OCI-M1 (cell line): ENCODE data around the gene LMF1.
"Not testable (repeated sequence)": the region's sequence is repeated elsewhere in the genome, so short reads cannot be mapped to it uniquely, and the experiment has no call there.

Experiments
- DNase-seq: peaks from one replicate; lab custom pipeline; 2025; lab: John Stamatoyannopoulos, UW

Gene LMF1

DNA sequence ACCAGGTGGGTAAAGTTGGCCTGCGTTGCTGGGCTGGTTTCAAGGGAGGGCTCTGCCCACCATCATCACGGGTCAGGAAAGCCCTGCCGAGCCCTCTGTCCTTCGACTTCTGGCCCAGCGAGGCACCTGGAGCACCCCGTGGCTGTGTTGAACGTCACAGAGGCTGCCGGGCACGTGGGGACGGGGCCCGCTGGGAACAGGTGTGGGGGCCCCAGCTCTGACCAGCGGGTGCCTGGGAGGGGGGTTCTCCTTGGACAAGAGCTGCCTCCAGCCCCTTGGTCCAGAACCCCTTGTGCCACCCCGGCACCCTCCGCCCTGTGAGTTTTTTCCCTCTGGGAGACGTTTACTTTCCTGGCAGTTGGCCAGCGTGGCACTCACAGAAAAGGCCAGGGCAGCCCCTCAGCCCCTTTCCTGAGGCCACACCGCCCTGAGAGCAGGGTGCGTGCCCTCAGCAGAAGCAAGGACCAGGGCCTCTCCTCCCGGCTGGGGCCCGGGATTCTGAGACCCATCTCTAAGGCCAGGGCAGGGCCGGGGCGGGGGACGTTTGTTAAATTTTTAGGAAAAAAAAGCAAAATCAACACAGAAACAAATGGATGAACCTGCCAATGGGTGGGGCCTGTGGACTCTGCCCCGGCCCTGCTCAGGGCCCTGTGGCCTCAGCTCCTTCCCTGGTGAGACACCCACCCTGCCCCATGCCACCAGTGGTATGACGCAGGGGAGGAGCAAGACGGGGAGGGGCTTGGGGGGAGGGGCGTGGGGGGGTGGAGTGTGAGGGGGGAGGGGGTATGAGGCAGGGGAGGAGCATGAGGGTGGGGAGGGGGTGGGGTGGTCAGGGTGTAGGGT is 139.0 kb downstream of the LMF1 start:
- no peak for DNase-seq

DNA sequence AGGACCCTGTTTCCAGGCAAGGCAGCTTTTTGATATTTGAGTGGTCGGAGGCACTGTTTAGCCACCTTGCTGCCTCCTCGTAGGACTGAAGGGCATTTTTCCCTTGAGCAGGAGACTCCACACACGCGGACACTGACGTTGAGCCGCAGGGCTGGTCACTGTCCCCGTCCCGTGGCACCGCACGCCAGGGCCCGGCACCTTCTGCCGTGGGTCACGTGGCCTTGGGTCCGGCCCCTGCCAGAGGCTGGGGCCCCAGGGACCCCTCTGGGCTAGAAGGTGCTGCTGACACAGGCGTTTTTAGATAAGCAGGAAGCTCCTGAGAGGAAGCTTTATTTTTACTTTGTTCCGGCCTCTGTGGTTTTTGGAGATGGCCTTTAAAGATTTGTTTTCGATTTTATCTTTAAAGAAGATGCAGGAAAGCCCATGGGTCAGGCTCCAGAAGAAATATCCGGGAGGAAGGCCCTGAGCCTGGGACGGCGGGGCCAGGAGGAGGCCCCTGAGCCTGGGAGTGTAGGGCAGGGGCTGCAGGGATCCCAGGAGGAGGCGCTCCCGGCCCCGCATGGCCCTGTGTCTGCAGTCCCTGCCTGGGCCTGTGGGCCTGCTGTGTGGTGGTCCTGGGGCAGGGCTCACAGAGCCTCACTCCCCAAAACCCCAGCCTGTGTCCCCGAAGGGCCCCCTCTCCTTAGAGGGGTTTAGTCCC is 139.8 kb downstream of the LMF1 start:
- no peak for DNase-seq

DNA sequence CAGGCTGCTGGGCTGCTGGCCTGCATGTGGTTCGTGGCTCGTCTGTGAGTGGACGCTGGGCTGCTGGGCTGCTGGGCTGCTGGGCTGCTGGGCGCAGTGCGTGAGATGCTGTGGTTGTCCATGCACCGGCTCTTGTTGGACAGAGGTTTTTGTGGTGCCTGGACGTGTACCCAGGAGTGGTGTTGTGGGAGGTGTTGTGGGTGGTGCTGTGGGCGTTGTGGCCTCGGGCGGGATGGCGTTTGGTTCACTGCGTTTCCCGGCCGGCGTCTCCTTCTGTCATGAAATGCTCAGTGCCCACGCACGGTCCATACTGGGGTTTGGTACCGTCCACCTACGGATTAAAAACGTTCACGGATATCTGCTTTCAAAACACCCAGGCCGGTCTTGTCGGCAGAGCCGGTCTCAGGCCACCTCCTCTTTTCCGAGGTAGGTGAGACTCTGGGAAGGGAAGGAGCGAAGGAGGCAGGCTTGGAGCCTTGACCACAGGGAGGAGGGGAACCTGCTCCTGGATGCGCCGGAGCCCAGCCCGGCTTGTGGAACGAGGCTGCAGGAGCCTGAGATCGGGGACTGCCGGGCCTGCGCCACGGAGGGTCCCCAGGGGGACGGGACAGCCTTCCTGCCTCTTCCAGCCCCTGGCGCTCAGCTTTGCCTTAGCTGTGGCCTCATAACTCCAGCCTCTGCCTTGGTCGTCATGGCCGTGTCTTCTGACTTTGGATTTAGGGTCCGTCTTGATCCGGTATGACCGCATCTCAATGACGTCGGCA is 140.5 kb downstream of the LMF1 start:
- DNase-seq = no peak

DNA sequence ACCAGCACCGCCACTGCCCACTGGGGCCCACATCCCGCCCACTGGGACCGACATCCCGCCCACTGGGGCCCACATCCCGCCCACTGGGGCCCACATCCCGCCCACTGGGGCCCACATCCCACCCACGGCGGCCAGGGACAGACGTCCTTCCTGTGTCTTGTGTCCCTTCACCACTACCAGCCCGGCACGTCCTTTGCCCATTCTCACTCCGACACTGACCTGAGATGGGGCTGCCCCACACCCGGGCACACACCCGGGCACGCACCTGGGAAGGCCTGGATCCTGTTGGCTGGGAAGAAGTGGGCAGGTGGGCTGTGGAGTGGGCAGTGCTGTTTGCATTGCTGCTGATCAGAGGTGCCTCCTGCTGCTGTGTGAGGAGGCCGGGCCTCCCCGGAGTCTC is 141.9 kb downstream of the LMF1 start:
- no peak for DNase-seq

GRCh38 chr16:827513-827912 is 143.3 kb downstream of the LMF1 start:
- DNase-seq = no peak

- DNase-seq = no peak
Observed at GRCh38 chr16:825341-826061, 145.3 kb downstream of the LMF1 start.

- DNase-seq = no peak
Observed at GRCh38 chr16:824601-825000, 146.2 kb downstream of the LMF1 start.

GRCh38 chr16:824194-824593 is 146.6 kb downstream of the LMF1 start:
- DNase-seq = no peak

GRCh38 chr16:822909-823297 is 147.9 kb downstream of the LMF1 start:
- no peak for DNase-seq

DNA sequence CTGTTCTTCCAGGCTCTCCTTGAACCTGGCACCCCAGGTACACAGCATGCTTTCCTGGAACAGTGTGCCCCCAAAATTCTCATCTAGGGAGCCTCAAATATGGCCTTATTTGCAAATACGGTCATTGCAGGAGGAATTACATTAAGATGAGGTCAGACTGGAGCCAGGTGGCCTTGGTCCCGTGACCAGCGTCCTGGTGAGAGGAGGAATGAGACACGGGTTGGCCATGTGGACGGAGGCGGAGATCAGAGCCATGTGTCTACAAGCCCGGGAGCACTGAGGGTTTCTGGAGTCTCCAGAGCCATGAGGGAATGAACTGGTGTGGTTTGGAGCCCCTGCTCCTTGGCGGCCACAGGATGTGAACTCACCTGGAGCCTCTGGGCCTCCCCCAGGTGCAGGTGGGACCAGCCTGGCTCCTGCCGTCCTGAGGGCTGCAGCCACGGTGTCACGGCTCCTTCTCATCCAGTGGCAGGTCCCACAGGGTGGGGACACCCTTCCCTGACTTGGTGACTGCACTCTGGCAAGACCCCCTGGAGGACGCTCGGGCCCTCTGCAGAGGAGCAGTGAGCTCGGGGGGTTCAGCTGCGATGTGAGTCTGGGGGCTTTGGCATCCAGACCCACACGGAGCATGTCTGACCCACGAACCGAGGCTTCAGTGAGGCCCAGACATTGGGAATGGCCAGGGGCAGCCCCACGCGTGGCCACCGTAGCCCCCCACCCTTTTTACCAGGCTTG is 148.4 kb downstream of the LMF1 start:
- DNase-seq = no peak

DNA sequence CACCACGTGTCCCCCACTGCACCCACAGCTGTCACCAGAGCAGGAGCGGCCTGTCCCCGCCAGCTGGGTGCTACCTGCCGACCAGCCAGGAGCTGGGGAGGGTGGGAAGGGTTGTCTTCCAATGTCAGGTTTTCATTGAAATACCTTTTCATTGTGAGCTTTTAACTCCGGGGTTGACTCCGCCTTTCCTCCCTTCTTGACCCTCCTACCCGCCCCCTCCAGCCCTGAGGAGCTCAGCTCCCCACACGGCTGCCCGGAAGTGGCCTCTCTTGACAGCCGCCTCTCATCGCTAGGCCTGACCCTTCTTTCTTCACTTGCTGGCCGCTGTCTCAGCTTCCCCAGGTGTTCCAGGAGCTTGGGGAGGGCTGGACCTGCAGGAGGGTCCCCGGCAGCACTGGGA is 149.0 kb downstream of the LMF1 start:
- no peak for DNase-seq

DNA sequence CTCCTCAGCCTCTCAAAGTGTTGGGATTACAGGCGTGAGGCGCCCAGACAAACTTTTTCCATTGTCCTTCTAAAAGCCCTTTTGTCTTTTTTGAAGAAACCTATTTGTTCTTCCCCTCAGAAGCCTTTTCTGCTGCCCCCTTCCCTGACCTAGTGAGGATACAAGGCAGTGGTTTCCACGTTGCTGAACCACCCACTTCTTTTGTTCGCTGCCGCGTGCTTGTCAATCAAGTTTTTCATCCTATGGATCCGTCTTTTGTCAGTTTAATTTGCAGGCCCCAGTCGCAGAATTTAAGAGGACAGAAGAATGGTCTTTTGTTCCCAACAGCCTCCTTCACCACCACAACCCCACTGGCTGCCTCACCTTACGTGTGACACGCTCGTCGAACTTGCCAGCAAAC is 150.0 kb downstream of the LMF1 start:
- DNase-seq = no peak

GRCh38 chr16:820044-820408 is 150.8 kb downstream of the LMF1 start:
- DNase-seq = not testable (repeated sequence)

GRCh38 chr16:819336-820043 is 151.3 kb downstream of the LMF1 start:
- DNase-seq = no peak

- no peak for DNase-seq
Observed at GRCh38 chr16:818592-818991, 152.2 kb downstream of the LMF1 start.

- DNase-seq = no peak
Observed at GRCh38 chr16:818132-818531, 152.7 kb downstream of the LMF1 start.

- no peak for DNase-seq
Observed at GRCh38 chr16:817001-817906, 153.5 kb downstream of the LMF1 start.

DNA sequence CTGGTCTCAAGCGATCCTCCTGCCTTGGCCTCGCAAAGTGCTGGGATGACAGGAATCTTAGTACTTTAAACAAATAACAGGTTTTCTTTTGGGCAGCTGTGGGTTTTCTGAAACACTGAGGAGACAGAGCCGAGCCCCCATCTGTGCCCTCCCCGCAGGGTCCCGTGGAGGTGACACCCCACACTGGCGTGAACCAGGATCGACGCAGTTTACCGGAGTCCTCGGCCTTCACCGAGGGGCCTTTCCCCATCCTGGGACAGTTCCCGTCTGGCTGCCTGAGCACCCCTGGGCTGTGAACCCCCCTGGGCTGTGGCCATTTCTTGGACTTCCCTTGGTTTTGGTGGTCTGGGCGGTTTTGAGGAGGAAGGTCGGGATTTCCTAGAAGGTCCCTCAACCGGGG is 154.9 kb downstream of the LMF1 start:
- DNase-seq = no peak

- DNase-seq = no peak
Observed at GRCh38 chr16:814974-815373, 155.8 kb downstream of the LMF1 start.

DNA sequence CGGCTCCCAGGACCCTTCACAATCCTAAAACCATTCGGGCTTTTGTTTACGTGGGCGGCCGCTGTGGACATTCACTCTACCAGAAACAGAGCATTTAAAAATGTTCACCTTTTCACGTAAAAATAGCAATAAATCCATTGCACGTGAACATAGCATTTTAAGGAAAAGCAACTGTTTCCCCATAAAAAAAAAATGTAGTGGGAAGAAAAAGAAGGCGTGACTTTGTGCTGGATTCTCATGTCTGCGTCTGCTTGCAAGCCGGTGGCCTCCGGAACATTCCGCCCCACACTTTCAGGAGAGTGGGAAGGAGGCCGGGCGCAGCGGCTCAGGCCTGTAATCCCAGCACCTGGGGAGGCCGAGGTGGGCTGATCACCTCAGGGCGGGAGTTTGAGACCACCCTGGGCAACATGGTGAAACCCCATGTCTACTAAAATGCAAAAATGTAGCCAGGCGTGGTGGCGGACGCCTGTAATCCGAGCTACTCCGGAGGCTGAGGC is 156.8 kb downstream of the LMF1 start:
- no peak for DNase-seq
